Measurements from ENCODE around the gene SCUBE3.
A peak's percentile ranks its signal among the peaks of the same experiment; 100 is the strongest.

The SCUBE3 gene

DNA sequence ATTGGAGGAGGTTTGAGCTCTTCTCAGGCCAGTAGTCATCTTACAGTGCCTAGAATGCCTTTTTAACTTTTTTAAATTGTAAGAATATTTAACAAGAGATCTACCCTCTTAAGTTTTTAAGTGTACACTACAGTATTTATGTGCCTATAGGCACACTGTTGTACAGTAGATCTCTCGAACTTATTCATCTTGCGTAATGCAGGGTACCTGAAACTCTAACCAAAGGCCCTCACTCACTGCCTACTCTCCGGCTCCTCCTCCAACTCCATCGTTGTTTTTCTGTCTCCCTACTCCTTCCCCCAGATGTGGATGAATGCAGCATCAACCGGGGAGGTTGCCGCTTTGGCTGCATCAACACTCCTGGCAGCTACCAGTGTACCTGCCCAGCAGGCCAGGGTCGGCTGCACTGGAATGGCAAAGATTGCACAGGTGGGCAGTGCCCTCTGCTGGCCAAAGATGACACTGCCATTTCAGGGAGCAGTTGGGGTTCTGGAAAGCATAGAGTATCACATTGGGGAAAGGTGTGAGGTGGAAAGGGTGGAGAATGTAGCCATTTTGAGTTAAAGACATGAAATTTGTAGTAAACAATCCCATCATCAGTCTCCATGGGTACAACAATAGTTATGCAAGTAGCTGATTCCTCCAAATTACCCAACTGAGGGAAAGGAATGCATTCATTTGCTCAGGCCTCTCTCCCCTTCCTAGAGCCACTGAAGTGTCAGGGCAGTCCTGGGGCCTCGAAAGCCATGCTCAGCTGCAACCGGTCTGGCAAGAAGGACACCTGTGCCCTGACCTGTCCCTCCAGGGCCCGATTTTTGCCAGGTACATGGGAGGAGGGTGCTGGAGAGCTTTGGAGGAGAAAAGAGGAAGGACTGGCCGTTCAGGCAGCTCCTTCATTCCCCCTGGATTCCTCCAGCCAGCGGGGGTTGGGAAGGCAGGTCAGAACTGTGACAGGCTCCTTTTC, 27.4 kb downstream of the SCUBE3 start:
- DNase-seq (ENCODE audit: extremely low read depth, insufficient read length), result peak; percentile 36
- Histone ChIP-seq H3K27me3 (replicated peaks; ENCODE audit: control insufficient read depth, insufficient read depth, low read length) (no peaks in the 10 kb centered on the region), H3K4me3 (replicated peaks; ENCODE audit: low read depth, low read length) (no peak overlapping the region), H3K36me3 (ENCODE audit: control insufficient read depth, insufficient read depth, low read length) (peaks cover 4% of the 10 kb centered on the region)
- TF ChIP-seq, protein P1, sequence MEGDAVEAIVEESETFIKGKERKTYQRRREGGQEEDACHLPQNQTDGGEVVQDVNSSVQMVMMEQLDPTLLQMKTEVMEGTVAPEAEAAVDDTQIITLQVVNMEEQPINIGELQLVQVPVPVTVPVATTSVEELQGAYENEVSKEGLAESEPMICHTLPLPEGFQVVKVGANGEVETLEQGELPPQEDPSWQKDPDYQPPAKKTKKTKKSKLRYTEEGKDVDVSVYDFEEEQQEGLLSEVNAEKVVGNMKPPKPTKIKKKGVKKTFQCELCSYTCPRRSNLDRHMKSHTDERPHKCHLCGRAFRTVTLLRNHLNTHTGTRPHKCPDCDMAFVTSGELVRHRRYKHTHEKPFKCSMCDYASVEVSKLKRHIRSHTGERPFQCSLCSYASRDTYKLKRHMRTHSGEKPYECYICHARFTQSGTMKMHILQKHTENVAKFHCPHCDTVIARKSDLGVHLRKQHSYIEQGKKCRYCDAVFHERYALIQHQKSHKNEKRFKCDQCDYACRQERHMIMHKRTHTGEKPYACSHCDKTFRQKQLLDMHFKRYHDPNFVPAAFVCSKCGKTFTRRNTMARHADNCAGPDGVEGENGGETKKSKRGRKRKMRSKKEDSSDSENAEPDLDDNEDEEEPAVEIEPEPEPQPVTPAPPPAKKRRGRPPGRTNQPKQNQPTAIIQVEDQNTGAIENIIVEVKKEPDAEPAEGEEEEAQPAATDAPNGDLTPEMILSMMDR (IDR thresholded peaks at IDR 0.05; ENCODE audit: insufficient read depth, low read length, poor library complexity, severe bottlenecking), result peak; percentile 95

- DNase-seq (ENCODE audit: extremely low read depth, insufficient read length), result no peak
- TF ChIP-seq, protein P1 (IDR thresholded peaks at IDR 0.05; ENCODE audit: insufficient read depth, low read length, poor library complexity, severe bottlenecking), result no peak
- no peaks in the 10 kb centered on the region for H3K27me3 ChIP-seq (replicated peaks; ENCODE audit: control insufficient read depth, insufficient read depth, low read length)
- no peak overlapping the region for H3K4me3 ChIP-seq (replicated peaks; ENCODE audit: low read depth, low read length)
- H3K36me3 ChIP-seq (ENCODE audit: control insufficient read depth, insufficient read depth, low read length), result peaks cover 4% of the 10 kb centered on the region
Measured at GRCh38 chr6:35242486-35242885, 28.7 kb downstream of the SCUBE3 start.

DNA sequence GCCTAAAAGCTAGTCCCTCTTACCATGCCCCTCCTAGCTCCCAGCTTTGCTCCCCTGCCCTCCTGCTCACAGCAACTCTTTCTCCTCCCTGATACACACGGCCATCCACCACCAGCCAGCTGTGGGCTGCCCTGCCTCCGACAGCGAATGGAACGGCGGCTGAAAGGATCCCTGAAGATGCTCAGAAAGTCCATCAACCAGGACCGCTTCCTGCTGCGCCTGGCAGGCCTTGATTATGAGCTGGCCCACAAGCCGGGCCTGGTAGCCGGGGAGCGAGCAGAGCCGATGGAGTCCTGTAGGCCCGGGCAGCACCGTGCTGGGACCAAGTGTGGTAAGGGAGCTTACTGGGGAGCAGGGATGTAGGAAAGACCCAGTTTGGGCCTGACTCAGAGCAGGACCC, 29.1 kb downstream of the SCUBE3 start:
- Histone ChIP-seq H3K36me3 (ENCODE audit: control insufficient read depth, insufficient read depth, low read length) (peaks cover 4% of the 10 kb centered on the region), H3K4me3 (replicated peaks; ENCODE audit: low read depth, low read length) (no peak overlapping the region)
- TF ChIP-seq, protein P1 (IDR thresholded peaks at IDR 0.05; ENCODE audit: insufficient read depth, low read length, poor library complexity, severe bottlenecking), result no peak

DNA sequence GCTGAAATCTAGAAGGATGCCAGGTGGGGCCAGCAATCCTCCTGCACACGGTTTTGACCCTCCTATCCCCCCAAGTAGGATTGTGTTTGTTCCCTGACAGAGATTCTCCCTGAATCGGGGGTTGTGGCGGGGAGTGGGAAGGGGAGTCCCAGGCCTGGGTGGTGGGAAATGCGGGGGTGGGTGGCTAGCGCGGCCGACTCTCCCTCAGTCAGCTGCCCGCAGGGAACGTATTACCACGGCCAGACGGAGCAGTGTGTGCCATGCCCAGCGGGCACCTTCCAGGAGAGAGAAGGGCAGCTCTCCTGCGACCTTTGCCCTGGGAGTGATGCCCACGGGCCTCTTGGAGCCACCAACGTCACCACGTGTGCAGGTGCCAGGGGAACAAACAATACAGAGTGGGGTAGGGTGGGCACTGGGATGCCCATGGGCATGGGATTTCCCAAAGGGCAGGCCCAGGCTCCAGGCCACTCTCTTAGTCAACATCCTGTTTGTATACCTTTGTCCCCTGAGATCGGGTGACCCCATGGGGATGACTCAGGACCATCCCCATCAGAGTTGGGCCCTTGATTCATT, 29.7 kb downstream of the SCUBE3 start:
- DNase-seq (ENCODE audit: extremely low read depth, insufficient read length), result no peak
- Histone ChIP-seq H3K27me3 (replicated peaks; ENCODE audit: control insufficient read depth, insufficient read depth, low read length) (no peaks in the 10 kb centered on the region), H3K4me3 (replicated peaks; ENCODE audit: low read depth, low read length) (no peak overlapping the region), H3K36me3 (ENCODE audit: control insufficient read depth, insufficient read depth, low read length) (peaks cover 4% of the 10 kb centered on the region)
- TF ChIP-seq, protein P1 (IDR thresholded peaks at IDR 0.05; ENCODE audit: insufficient read depth, low read length, poor library complexity, severe bottlenecking), result no peak

More for the DNA sequence above, 29.1 kb downstream of the SCUBE3 start:
- H3K27me3 ChIP-seq (replicated peaks; ENCODE audit: control insufficient read depth, insufficient read depth, low read length), result no peaks in the 10 kb centered on the region
- DNase-seq (ENCODE audit: extremely low read depth, insufficient read length), result no peak

DNA sequence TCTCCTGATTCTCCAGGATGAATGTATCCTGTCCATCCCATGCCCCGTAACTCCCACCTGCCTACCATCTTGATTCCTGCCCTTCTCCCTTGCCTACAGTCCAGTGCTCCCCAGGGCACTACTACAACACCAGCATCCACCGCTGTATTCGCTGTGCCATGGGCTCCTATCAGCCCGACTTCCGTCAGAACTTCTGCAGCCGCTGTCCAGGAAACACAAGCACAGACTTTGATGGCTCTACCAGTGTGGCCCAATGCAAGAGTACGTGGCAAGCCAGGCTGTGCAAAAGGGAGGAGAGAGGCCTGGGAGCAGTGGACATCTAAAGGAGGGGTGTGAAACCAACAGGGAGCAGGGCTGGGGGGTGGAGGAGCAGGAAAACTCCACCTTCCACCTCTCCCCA, 30.8 kb downstream of the SCUBE3 start:
- no peak for DNase-seq (ENCODE audit: extremely low read depth, insufficient read length)
- TF ChIP-seq, protein P1 (IDR thresholded peaks at IDR 0.05; ENCODE audit: insufficient read depth, low read length, poor library complexity, severe bottlenecking), result no peak
- no peaks in the 10 kb centered on the region for H3K27me3 ChIP-seq (replicated peaks; ENCODE audit: control insufficient read depth, insufficient read depth, low read length)
- H3K4me3 ChIP-seq (replicated peaks; ENCODE audit: low read depth, low read length), result no peak overlapping the region
- peaks cover 4% of the 10 kb centered on the region for H3K36me3 ChIP-seq (ENCODE audit: control insufficient read depth, insufficient read depth, low read length)

All from GM06990 (cell line).